AG08395 (cell line): ENCODE data around the gene ADAMTS2.

Source experiments
- DNase-seq: peaks from one replicate; pipeline ENCODE4 v3.0.0; 2012; ENCODE audit warnings: mixed read lengths, low spot score

The ADAMTS2 gene

DNA sequence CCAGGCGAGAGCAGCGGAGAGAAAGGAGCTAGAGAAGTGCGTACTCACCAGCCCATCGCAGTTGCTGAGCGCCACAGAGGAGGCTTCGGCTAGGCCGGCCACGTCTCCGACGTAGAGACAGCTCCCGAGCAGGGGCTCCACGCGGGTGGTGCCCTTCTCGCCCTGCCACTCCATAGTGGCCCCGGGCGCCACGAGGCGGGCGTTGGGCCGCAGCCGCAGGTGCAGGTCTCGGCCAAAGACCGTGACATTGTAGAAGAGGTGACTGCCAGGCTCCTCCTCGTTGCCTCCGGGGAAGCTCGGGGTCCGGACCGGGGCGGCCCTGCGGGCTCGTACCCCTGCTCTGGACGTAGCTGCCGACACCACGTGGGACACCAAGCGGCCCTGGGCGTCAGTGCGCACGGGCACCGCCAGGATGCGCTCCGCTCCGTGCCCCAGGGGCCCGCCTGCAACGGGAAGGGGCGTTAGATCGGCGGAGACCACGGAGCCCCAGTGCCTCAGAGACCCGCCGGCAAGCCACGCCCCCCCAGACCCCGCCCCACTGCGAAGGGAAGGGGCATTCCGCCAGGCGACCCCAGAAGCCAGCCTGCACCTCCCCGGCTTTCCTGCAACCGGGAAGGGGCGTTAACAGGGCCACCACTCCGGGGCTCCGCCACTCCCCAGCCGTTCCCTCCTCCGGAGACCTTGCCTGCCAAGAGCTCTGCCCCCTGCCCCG is 1.4 kb downstream of the ADAMTS2 start:
- peak; percentile 65 for DNase-seq

DNA sequence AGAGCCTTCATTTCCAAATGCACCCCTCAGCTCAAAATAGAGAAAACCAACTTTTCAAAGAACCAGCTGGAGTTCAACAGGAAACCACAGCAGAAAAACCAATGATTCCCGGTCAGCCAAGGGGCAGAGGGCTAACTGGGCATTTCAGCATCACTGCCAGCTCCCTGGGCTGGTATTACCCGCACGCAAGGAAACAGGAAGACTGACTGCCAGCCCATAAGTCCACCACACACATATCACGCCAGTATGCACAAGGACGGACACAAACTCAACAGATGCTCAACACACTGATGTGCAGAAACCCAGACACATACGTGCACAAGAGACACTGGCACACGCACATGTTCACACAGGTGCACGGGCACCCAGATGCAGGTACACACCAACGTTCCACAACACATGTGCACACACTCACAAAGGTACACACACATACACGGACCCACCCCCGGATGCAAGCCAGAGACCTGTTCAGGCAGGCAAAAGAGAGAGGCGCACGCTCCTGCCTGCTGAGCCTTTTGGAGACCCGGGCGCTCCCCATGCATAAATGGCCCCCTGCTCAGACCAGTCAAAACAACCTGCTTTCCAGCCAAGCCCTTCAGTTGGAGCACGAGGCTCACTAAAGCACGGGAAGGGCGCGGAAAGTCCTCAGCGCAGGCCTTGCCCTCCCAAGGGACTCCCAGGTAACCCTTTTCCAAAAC is 2.1 kb downstream of the ADAMTS2 start:
- no peak for DNase-seq

DNA sequence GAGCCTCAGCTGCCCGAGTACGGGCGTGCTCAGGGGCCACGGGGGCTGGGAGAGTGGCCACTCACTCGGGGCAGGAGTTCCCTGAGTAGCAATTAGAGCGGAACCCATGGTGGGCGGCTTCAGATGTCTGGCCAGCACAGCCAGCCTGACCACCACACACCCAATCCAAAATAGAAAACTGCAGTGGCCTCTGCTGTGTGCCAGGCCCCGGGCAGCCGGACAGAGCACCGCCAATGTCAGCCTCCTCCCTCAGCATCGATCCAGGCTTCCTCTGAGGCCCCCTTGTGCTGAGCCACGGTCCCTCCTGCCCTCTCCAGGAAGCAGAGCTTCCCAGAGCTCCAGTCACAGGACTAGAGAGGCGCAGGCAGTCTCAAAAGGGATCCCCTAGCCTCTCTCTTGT is 2.7 kb downstream of the ADAMTS2 start:
- DNase-seq = peak; percentile 87

DNA sequence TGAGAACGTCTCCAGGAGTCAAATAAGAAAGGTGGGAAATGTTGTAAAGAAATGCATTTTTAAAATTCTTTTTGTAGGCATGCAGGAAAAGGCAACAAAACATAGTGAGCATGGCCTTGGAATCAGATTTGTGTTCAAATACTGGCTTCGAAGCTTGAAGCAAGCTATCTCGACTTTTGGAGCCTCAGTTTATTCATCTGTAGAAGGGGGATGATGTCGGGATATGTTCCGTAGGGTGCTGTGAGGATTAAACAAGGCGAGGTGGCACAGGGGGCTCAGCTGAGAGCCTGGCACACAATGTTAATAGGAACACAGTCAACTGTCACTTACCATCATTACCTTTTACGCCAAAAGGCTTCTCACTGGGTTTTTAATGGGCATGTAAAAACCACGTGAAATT is 4.8 kb downstream of the ADAMTS2 start:
- no peak for DNase-seq

DNA sequence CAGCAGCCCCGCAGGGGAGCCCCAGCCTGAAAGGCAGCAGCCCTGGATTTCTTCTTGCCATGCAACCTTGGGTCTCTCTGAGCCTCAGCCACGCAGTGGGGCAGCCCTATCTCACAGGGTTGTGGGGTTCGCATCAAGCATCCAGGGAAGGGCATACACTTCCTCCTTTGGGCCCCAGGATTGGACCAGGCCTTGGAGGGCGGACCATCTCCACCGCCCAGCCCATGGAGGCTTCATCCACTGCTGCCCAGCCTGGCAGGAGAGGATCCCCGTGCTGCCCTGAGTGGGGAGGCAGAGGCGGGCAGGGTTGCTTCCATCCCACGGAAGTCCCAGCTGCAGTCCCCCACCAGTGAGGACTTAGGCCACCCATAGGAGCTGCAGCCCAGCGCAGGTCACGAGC is 5.3 kb downstream of the ADAMTS2 start:
- DNase-seq = no peak

DNA sequence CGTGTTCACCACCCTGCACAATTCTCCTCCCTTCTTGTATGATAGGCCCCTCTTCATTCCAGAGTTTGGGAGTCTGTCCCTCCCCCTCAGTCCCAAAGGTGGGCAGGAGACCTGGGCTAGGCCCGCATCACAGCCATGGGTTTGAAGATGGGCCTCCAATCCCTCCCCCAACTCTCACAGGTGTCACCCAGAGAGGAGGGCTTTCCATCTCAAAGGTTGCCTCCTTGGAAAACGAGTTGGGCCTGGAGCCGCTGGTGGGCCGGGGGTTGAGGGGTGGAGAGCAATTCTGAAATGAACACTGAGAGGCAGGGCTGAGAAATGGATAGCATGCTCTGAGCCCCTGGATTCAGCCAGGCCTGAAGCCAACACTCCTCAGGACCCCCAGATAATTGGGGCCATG is 6.2 kb downstream of the ADAMTS2 start:
- no peak for DNase-seq

DNA sequence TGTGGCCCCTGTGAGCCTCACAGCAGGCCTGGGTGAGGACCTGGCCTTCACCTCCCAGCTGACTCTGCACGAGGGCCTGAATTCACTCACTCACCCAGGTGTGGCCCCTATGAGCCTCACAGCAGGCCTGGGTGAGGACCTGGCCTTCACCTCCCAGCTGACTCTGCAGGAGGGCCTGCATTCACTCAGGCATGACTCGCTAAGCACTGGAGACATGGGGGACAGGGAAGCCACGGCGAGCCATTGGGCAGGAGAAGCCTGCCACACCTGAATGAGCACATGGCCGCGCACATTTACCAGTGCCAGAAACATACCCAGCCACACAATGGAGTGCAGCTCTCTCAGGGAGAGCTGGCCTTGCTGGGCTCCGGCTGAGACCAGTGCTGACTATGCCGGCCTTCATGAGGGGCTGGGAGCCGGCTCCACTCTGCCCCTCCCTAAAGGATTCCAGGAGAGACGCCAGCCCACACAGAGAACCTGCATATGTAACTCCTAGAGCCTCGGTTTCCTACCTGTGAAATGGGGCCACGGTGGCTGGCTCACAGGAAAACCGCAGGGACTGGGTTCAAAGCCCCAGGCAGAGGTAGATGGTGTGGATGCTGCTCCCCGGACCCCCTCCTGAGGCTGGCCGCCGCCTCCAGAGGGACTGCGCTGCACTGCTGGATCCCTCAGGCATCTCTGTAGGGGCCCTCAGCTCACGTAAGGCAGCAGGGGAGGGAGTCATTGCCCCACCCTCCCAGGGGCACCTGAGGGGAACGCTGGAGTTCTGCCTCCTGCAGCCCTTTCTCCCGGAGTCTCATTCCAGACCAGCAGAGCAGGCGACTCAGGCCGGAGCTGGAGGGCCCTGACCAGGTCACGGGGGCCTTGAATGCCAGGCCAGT is 7.2 kb downstream of the ADAMTS2 start:
- DNase-seq = no peak

DNA sequence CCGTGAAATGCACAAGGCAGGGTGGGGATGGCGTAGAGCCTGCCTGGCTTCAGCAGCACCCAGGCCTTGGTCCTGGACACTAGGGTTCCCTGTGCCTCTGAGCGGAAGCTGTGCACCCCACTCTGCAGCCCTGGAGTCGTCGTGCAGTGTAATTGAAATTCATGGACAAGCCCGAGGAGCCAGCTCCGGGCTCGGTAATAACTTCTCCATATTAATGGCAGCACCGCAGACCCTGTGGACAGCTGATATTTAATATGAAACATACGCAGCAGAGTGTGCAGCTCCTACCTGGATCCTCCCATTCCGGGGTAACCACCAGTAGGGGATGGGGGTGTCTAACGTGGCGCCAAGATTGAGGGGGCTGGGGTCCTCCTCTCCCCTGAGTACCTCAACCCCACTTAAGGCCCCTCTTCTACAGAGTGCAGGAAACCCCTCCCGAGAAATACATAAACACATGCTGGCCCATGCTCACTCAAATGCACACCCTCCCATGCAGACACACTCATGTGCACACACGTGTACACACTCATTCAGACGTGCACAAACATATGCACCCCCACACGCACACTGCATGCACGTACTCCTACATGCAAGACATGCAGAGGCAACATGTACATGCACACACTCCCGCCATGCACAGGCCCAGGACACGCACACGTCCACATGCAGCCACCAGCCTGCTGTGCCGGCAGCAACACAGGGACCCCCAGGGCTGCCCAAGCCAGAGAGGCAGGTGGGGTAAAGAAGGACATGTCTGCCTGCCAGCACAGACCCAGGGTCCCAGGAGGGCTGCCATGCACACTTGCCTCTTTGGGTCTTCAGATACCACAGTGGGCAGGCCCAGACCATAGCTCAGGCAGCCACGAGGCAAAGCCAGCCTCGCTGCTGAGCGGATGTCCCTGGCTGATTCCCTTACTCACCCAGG is 8.1 kb downstream of the ADAMTS2 start:
- DNase-seq = no peak

DNA sequence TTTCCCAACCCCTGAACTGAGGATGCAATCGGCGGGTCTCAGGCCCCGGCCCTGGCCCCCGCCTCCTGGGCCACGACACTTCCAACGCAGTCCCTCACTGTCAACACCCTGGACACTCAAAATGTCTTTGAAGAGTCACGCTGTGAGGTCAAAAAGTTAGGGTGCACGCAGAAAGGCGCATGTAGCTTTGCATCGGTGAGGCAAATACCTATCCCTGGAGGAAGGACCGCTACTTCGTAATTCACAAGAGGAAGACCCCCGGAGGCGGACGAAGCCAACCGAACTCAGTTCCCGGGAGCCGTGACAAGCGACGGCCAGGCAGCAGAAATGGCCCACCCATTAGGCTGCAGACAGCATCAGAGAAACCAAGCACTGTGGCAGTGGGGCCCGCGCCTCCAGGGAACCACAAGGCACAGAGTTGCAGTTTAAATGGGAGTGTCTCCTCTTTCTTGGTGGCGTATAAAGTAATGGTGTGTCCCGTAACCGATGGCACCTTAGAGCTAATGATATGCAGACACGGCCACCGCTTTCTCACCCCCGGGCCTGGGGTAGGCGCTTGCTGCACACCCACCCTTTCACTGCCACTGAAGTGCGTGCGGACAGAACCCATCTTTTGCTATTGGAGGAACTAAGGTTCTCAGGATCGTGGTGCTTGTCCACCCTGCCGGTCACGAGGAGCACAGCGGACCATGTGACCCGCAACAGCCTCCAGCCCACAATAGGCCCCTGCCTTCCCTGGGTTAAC is 9.0 kb downstream of the ADAMTS2 start:
- no peak for DNase-seq

DNA sequence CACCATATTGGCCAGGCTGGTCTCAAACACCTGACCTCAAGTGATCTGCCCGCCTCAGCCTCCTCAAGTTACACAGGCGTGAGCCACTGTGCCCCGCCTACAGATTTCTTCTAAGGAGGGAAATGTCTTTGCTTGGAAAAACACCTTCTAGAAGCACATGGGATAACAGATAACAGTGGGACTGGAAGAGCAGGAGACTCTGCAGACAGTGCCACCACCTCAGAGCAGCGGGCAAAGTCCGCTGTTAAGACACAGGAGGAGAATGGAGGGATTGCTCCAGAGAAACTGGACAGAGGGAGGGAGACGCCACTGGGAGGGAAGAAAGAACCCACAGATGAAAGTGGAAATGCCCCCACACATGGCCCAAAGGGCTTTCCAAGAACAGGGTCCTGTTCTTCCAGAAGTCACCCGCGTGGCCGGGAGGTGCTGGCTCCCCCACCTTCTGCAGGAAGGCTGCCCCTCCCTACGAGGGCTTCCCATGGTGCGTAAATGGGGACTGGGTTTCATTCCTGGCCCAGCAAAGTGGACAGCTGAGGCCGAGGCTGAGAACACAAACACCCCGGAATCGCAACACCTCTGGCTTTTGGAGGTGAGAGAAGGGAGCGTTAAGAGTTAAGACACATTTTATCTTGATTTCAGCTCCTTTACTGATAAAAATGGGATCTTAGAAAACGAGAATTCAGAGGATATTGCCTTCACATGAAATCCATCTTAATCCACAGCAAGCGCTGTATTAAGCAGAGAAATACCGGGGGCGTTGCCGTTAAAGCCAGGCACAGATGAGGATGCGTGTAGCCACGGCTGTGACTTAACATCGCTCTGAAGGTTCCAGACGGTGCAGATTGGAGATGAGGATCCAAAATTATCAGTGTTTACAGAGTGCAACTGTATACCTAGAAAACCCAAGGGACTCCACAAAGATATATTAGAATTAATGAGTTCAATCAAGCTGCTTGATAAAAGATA is 11.2 kb downstream of the ADAMTS2 start:
- DNase-seq = no peak

DNA sequence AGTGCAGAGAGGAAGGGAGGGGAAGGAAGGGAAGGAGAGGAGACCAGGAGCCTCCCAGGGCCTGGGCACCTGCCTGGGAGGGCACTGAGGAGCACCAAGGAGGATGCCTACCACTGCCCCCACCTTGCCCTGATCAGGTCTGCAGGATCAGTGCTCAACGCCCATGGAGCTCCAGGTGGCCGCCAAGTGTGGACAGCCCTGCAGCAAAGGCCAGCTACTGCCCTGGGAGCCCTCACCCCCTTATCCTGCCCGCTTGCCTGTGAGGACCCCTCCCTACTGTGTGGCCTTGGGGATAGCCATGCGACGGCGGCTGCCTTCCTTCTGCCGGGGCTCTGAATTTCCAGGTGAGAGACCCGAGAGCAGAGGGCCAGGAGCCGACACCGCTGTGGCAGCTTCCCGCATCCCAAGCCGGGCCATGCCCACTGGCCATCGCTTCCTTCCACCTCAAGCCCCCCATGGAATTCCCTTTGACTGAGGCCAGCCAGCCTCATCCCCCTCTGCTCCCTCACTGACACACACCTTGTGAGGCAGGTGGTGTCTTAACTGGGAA is 12.4 kb downstream of the ADAMTS2 start:
- no peak for DNase-seq

DNA sequence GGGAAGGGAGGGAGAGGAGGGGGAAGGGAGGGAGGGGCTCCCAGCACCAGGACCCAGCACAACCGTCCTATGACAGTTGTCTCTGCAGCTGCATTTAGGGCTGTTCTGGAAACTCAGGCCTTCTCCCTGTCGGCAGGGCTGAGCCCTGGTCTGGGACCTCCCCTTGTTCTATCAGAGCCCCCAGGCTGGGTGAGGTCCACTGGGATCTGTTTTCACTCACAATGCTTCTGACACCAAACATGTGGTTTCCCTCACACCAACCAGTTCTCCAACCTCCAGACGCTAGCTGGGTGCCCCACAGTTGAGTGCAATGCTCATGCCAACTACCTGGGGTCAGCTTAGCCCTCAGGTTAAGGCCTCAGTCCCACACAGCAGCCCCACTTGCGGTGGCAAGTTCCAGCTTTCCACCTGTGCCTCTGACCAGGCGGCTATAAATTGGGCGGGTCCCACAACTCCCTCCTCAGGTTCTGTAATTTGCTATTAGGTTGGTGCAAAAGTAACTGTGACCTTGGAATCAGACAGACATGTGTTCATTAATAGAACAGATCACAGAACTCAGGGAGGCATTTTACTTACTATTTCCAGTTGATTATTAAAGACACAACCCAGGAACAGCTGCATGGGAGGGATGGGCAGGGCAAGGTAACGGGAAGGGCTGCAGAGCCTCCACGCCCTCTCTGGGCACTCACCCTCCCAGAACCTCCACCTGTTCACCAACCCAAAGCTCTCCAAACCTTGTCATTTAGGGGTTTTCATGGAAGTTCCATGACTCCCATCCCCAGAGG is 13.5 kb downstream of the ADAMTS2 start:
- no peak for DNase-seq

DNA sequence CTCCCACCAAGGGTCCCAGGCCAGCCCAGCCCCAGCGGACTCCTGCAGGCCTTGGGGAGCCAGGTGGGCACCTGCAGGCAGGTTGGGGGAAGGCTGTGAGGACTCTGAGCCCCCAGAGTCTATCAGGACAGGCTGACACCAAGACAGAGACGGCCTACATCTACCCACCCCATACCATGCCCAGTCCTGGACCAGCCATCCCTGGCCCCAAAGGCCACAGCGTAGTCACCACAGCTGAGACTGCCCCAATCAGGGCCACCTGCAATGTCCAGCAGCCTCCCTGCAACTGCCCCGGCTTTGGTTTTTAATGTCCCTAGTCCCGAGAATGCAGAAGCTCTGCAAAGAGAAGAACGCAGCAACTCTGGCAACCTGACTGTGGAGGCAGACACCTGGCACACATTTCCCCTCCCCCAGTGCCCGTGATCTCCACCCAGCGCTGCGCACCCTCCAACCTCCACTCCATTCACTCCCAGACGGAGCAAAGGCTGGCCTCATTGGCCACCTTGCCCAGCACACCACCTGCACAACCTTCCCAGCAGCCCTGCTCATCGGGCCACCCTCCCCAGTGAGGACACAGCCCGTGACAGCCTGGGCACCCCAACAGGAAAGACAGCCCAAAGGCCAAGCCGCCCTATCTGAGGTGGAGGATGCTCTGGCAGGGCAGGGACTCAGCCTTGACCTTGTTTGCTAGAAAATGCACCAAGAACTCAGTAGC is 14.9 kb downstream of the ADAMTS2 start:
- DNase-seq = no peak

DNA sequence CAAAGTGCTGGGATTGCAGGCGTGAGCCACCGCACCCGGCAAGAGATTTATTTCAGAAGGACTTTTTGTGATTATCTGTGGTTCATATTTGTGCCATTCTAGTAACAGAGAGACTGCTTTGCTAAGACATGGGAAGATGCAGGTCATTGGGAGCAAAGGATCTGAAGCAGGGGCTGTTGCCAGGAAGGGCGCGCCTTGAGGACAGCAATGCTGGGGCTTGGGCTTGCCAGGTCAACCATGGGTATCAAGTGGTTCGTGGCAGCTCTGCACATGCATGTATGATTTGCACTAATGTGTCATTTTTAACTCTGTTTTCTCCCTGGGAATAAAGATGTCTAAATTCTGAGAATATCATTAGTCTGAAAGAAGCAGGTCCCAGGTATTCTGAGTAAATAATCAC is 17.0 kb downstream of the ADAMTS2 start:
- DNase-seq = no peak

DNA sequence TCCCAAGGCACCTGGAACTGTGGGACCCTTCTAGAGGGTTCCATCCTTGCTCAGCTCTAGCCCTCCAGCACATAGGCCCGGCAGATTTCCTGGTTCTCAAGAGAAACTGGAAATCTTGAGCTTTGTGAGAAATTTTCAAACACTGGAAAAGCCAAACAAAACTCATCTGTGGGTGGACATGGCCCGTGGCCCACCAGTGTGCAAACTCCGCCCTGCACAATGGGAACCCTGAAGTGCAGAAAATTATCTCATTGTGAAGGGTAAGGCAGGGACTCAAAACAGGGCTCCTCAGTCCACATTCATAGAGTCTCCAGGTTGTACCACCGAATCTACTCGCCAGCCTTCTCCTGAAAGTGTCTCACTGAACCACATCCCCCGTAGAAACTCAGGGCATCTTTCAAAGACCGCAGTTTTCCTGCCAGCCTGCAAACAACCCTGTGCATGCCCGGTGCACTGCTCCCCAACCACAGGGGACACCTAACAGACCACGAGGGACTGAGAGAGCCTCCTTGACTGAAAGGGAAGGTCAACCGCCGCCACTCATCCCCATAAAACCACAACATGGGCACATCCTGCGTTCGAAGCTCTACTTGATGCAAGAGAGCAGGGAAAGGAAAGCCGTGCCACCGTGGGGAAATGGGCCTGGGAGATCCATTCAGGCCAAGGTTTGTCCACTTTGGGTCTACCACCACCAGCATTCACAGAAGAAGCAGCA is 18.1 kb downstream of the ADAMTS2 start:
- no peak for DNase-seq

DNA sequence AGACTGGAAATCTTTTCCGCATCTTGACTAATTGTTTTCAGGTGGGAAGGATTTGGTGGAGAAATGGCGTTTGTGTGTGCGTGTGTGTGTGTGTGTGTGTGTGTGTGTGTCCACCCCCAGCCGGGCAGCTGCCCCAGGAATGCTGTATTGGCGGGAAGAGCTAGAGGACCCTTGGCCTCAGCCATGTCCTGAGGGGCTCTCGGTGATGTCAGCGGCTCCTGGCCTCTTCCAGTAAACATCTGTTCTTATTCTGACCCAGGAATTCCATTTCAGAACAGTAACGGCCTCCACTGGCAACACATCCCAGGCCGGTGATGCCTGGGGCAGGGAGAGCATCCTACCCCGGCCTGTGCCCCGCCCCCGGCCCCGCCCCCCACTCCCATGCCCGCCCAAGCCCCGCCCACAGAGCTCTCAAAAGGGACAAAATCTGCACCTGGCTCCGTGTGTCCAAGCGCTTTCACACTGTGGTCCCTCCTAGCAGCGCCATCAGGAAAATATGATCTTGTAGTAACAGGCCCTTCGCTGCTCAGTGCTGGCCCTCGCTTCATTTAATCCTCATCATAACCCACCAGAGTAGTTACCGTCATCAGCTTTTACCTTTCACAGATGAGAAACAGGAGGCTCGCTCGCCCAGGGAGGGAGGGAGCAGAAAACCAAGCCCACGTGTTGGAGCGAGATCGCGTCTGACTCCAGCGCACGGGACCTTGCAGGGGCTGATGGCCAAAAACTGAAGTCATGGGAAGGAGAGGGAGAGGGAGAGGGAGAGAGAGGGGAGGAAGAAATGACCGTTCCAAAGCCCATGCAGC is 18.9 kb downstream of the ADAMTS2 start:
- peak; percentile 93 for DNase-seq
